HFFc6 (cell line): ENCODE data around the gene NRBF2. TPM values are rescaled to one million over a fixed set of nuclear protein-coding genes. Genes with fewer than 3 reads are reported as not detected.
"Not testable (repeated sequence)": the region's sequence is repeated elsewhere in the genome, so short reads cannot be mapped to it uniquely, and the experiment has no call there.

ENCODE experiments used
- DNase-seq: peaks from one replicate; pipeline ENCODE4 v3.0.0-alpha.2; 2018
- H3K27ac Mint-ChIP-seq: 2 replicates; pipeline ENCODE4 v1.8.0; 2020; ENCODE audit warnings: mild to moderate bottlenecking, mixed read lengths
- H3K27me3 Mint-ChIP-seq: 2 replicates; pipeline ENCODE4 v1.8.0; 2021; ENCODE audit warnings: mild to moderate bottlenecking, moderate library complexity, mixed read lengths; ENCODE audit not compliant: insufficient read depth
- H3K36me3 Mint-ChIP-seq: 2 replicates; pipeline ENCODE4 v1.8.0; 2021; ENCODE audit warnings: low read depth, mixed read lengths
- H3K4me1 Mint-ChIP-seq: 2 replicates; pipeline ENCODE4 v1.8.0; 2020; ENCODE audit warnings: low read depth, mixed read lengths
- H3K4me3 Mint-ChIP-seq: 2 replicates; pipeline ENCODE4 v1.8.0; 2020; ENCODE audit warnings: mild to moderate bottlenecking, moderate library complexity, mixed read lengths
- H3K9me3 Mint-ChIP-seq: 2 replicates; pipeline ENCODE4 v1.8.0; 2020; ENCODE audit warnings: mild to moderate bottlenecking, mixed read lengths
- CTCF ChIP-seq: fragments of 200-600 bp; sonication (generic); IDR thresholded peaks from 2 replicates; pipeline ENCODE4 v1.5.0; 2021; ENCODE audit warnings: antibody characterized with exemption, mild to moderate bottlenecking
- total RNA-seq, 6 experiments: library from RNA; stranded (reverse); fragmentation: NEBNext Ultra II Directional; extraction: Animal tissue kit (Norgen Biotek cat#: 25700); gene quantifications; 2 replicates in 1 of 6; 3 replicates in 5 of 6; pipeline ENCODE4 v1.2.3, GENCODE V29; 2021

The NRBF2 gene
- total RNA-seq, 6 experiments from 2014 or later, result 25.6 to 31.2 (median 28.0) TPM

- Mint-ChIP-seq H3K9me3 (no peaks in the 10 kb centered on the region), H3K27me3 (no peaks in the 10 kb centered on the region; the same call in none of the 2 replicates)
- no peak for TF ChIP-seq CTCF
Observed at GRCh38 chr10:63094405-63094804, 38.7 kb upstream of the NRBF2 start.

GRCh38 chr10:63094881-63095280 is 38.2 kb upstream of the NRBF2 start:
- no peaks in the 10 kb centered on the region for H3K4me1 Mint-ChIP-seq
- H3K4me3 Mint-ChIP-seq, result no peak overlapping the region
- no peaks in the 10 kb centered on the region for H3K36me3 Mint-ChIP-seq
- DNase-seq, result no peak
- no peak for TF ChIP-seq CTCF
- H3K27ac Mint-ChIP-seq, result no peak overlapping the region
- H3K27me3 Mint-ChIP-seq, result no peaks in the 10 kb centered on the region; the same call in none of the 2 replicates
- no peaks in the 10 kb centered on the region for H3K9me3 Mint-ChIP-seq

More at GRCh38 chr10:63094405-63094804, 38.7 kb upstream of the NRBF2 start:
- no peaks in the 10 kb centered on the region for H3K4me1 Mint-ChIP-seq
- no peak overlapping the region for H3K27ac Mint-ChIP-seq
- no peaks in the 10 kb centered on the region for H3K36me3 Mint-ChIP-seq
- DNase-seq, result no peak
- H3K4me3 Mint-ChIP-seq, result no peak overlapping the region

- no peak overlapping the region for H3K27ac Mint-ChIP-seq
- peaks cover 13% of the 10 kb centered on the region for H3K4me1 Mint-ChIP-seq
- TF ChIP-seq CTCF, result no peak
- peaks cover 2% of the 10 kb centered on the region for H3K27me3 Mint-ChIP-seq
- no peaks in the 10 kb centered on the region for H3K9me3 Mint-ChIP-seq
- no peak overlapping the region for H3K4me3 Mint-ChIP-seq
- no peak for DNase-seq
- no peaks in the 10 kb centered on the region for H3K36me3 Mint-ChIP-seq
Observed at GRCh38 chr10:63099734-63100133, 33.4 kb upstream of the NRBF2 start.

- not testable (repeated sequence) for DNase-seq, H3K27me3 Mint-ChIP-seq, H3K9me3 Mint-ChIP-seq, H3K27ac Mint-ChIP-seq, H3K36me3 Mint-ChIP-seq, H3K4me3 Mint-ChIP-seq
- peaks cover 26% of the 10 kb centered on the region for H3K4me1 Mint-ChIP-seq
Observed at GRCh38 chr10:63101091-63101490, 32.0 kb upstream of the NRBF2 start.

GRCh38 chr10:63102279-63102883 is 30.7 kb upstream of the NRBF2 start:
- not testable (repeated sequence) for H3K36me3 Mint-ChIP-seq, H3K27me3 Mint-ChIP-seq, H3K9me3 Mint-ChIP-seq
- Mint-ChIP-seq H3K4me1 (peaks cover 38% of the 10 kb centered on the region), H3K27ac (peak overlapping the region; percentile 46; the same call in 1 of the 2 replicates), H3K4me3 (0 out of 2 replicates have a peak overlapping the region, but pooled peaks have one; percentile 20)
- DNase-seq, result peak; percentile 37

GRCh38 chr10:63103178-63103577 is 29.9 kb upstream of the NRBF2 start:
- not testable (repeated sequence) for H3K27ac Mint-ChIP-seq, H3K36me3 Mint-ChIP-seq, H3K4me3 Mint-ChIP-seq, H3K27me3 Mint-ChIP-seq, H3K9me3 Mint-ChIP-seq, DNase-seq
- H3K4me1 Mint-ChIP-seq, result peaks cover 40% of the 10 kb centered on the region

- no peak overlapping the region for H3K4me3 Mint-ChIP-seq
- no peaks in the 10 kb centered on the region for H3K9me3 Mint-ChIP-seq
- no peak overlapping the region for H3K27ac Mint-ChIP-seq
- peaks cover 2% of the 10 kb centered on the region for H3K27me3 Mint-ChIP-seq
- peaks cover 40% of the 10 kb centered on the region for H3K4me1 Mint-ChIP-seq
- TF ChIP-seq CTCF, result no peak
- no peak for DNase-seq
- no peaks in the 10 kb centered on the region for H3K36me3 Mint-ChIP-seq
Observed at GRCh38 chr10:63103971-63104409, 29.1 kb upstream of the NRBF2 start.
